SK-N-SH (cell line): ENCODE results near the gene ALDH16A1. TPM values are rescaled to one million over a fixed set of nuclear protein-coding genes. Genes with fewer than 3 reads are reported as not detected.

Experiments
- CTCF ChIA-PET: fragments of 300-600, 350-600 bp; formaldehyde crosslinking; extraction: SDS; loops from one replicate; lab custom pipeline; 2021; lab: Yijun Ruan, JAX
- POLR2A ChIA-PET: fragments of 350-600 bp; sonication (Branson Sonifier 250); formaldehyde crosslinking; extraction: SDS; loops from one replicate; lab custom pipeline; 2020; ENCODE audit warnings: antibody characterized with exemption, inconsistent platforms; lab: Yijun Ruan, JAX
- DNase-seq: peaks from one replicate; pipeline ENCODE4 v3.0.0; 2012
- H2AFZ ChIP-seq: fragments of 200-600 bp; sonication (generic); 2 replicates; pipeline ENCODE4 v1.8.1; 2016; ENCODE audit warnings: antibody characterized with exemption, mild to moderate bottlenecking, low read depth
- H3F3A ChIP-seq: fragments of 200-600 bp; sonication (generic); replicated peaks from 2 replicates; pipeline ENCODE3; 2016; ENCODE audit warnings: antibody characterized with exemption, mild to moderate bottlenecking; ENCODE audit not compliant: insufficient read depth
- H3K27ac ChIP-seq, 2 experiments: fragments of 200-500 bp in 1 of 2; fragments of 200-600 bp in 1 of 2; sonication (Bioruptor generic) in 1 of 2; sonication (generic), shearing (Covaris generic) in 1 of 2; 2 replicates each; pipeline versions ENCODE4 v1.5.1 to v1.6.1; 2014 to 2016; ENCODE audit warnings: low read depth in 2 of 2, inconsistent platforms in 1 of 2, low read length in 1 of 2, mild to moderate bottlenecking in 1 of 2, mixed read lengths in 1 of 2
- H3K27me3 ChIP-seq: fragments of 200-600 bp; sonication (generic), shearing (Covaris generic); 2 replicates; pipeline ENCODE4 v1.6.1; 2016; ENCODE audit warnings: mixed run types; ENCODE audit not compliant: insufficient read depth
- H3K36me3 ChIP-seq, 2 experiments: fragments of 200-500 bp in 1 of 2; fragments of 200-600 bp in 1 of 2; sonication (Bioruptor generic) in 1 of 2; sonication (generic) in 1 of 2; replicated peaks in 1 of 2; 2 replicates each; pipeline versions ENCODE3 to v1.5.1; 2014 to 2016; ENCODE audit warnings: low read length in 1 of 2, mild to moderate bottlenecking in 1 of 2; ENCODE audit not compliant: insufficient read depth in 2 of 2, control insufficient read depth in 1 of 2
- H3K4me1 ChIP-seq, 2 experiments: fragments of 200-500 bp in 1 of 2; fragments of 200-600 bp in 1 of 2; sonication (Bioruptor generic) in 1 of 2; sonication (generic), shearing (Covaris generic) in 1 of 2; 2 replicates each; pipeline versions ENCODE4 v1.5.1 to v1.6.1; 2014 to 2016; ENCODE audit warnings: low read depth in 1 of 2, low read length in 1 of 2, mixed run types in 1 of 2; ENCODE audit not compliant: insufficient read depth in 2 of 2, control insufficient read depth in 1 of 2
- H3K4me2 ChIP-seq: fragments of 200-600 bp; sonication (generic), shearing (Covaris generic); 2 replicates; pipeline ENCODE4 v1.6.1; 2017; ENCODE audit warnings: mixed run types
- H3K4me3 ChIP-seq, 2 experiments: fragments of 200-500 bp in 1 of 2; fragments of 200-600 bp in 1 of 2; sonication (Bioruptor generic) in 1 of 2; sonication (generic), shearing (Covaris generic) in 1 of 2; 2 replicates each; pipeline versions ENCODE4 v1.5.1 to v1.8.1; 2014 to 2016; ENCODE audit warnings: low read depth in 2 of 2, inconsistent platforms in 1 of 2, low read length in 1 of 2, mild to moderate bottlenecking in 1 of 2, mixed read lengths in 1 of 2, moderate library complexity in 1 of 2
- H3K79me2 ChIP-seq: fragments of 200-600 bp; sonication (generic); 2 replicates; pipeline ENCODE4 v1.8.1; 2017; ENCODE audit warnings: mild to moderate bottlenecking; ENCODE audit not compliant: insufficient read depth
- H3K9ac ChIP-seq: fragments of 200-600 bp; sonication (generic); 2 replicates; pipeline ENCODE4 v1.6.1; 2017; ENCODE audit warnings: mixed run types
- H3K9me2 ChIP-seq: fragments of 200-600 bp; sonication (generic); 2 replicates; pipeline ENCODE4 v1.6.1; 2017; ENCODE audit warnings: mixed run types
- H3K9me3 ChIP-seq: fragments of 200-600 bp; sonication (generic); 2 replicates; pipeline ENCODE4 v1.6.1; 2017; ENCODE audit warnings: mixed run types, mild to moderate bottlenecking, moderate library complexity
- H4K20me1 ChIP-seq: fragments of 200-600 bp; sonication (generic); 2 replicates; pipeline ENCODE4 v1.6.1; 2017; ENCODE audit warnings: mild to moderate bottlenecking, mixed run types; ENCODE audit not compliant: insufficient read depth
- CHD2 ChIP-seq: fragments of 150-350 bp; IDR thresholded peaks from 2 replicates; pipeline ENCODE4 v1.6.1; 2018; ENCODE audit warnings: low read length; ENCODE audit not compliant: partially characterized antibody
- ELF1 ChIP-seq: IDR thresholded peaks from 2 replicates; pipeline ENCODE4 v1.4.0; 2012
- EP300 ChIP-seq, 2 experiments: IDR thresholded peaks; 2 replicates each; pipeline versions ENCODE4 v1.4.0 to v1.6.1; 2012; ENCODE audit warnings: borderline replicate concordance in 1 of 2, low read depth in 1 of 2, low read length in 1 of 2
- FOXJ3 ChIP-seq: sonication (generic); formaldehyde crosslinking; IDR thresholded peaks from 2 replicates; pipeline ENCODE4 v1.5.1; 2020; ENCODE audit warnings: mild to moderate bottlenecking, missing genetic modification reagents
- JUND ChIP-seq: IDR thresholded peaks from 2 replicates; pipeline ENCODE4 v1.4.0; 2012
- MAX ChIP-seq: IDR thresholded peaks from 2 replicates; pipeline ENCODE4 v1.4.0; 2012; ENCODE audit warnings: low read depth
- MXI1 ChIP-seq: IDR thresholded peaks from 2 replicates; pipeline ENCODE4 v1.6.1; 2012; ENCODE audit warnings: mild to moderate bottlenecking, low read depth, low read length, improper control_type of control experiment
- NFIC ChIP-seq: IDR thresholded peaks from 2 replicates; pipeline ENCODE4 v1.4.0; 2012; ENCODE audit warnings: borderline replicate concordance
- NRF1 ChIP-seq: IDR thresholded peaks from 2 replicates; pipeline ENCODE4 v1.6.1; 2012; ENCODE audit warnings: low read depth, mild to moderate bottlenecking, low read length
- POLR2AphosphoS5 ChIP-seq: IDR thresholded peaks from 2 replicates; pipeline ENCODE4 v1.6.1; 2012; ENCODE audit warnings: low read depth, low read length
- RAD21 ChIP-seq: IDR thresholded peaks from 2 replicates; pipeline ENCODE4 v1.6.1; 2012; ENCODE audit warnings: mild to moderate bottlenecking, low read length
- RFX5 ChIP-seq: IDR thresholded peaks from 2 replicates; pipeline ENCODE4 v1.6.1; 2012; ENCODE audit warnings: mild to moderate bottlenecking, improper control_type of control experiment, low read length
- SMC3 ChIP-seq: IDR thresholded peaks from 2 replicates; pipeline ENCODE4 v1.6.1; 2012; ENCODE audit warnings: low read depth, low read length, improper control_type of control experiment
- TAF1 ChIP-seq: IDR thresholded peaks from 2 replicates; pipeline ENCODE4 v1.6.1; 2012; ENCODE audit warnings: low read depth, mild to moderate bottlenecking, low read length, moderate library complexity, borderline replicate concordance
- TCF12 ChIP-seq: IDR thresholded peaks from 2 replicates; pipeline ENCODE4 v1.4.0; 2012
- USF2 ChIP-seq: fragments of 150-350 bp; IDR thresholded peaks from 2 replicates; pipeline ENCODE4 v1.6.1; 2017; ENCODE audit warnings: antibody characterized with exemption, low read length, low read depth, borderline replicate concordance
- YY1 ChIP-seq: IDR thresholded peaks from 2 replicates; pipeline ENCODE4 v1.4.0; 2012; ENCODE audit warnings: low read depth, mild to moderate bottlenecking
- WGBS: methylation state at CpG from one replicate; pipeline ENCODE4 v1.1.6; 2017; ENCODE audit warnings: low lambda C conversion rate; 5-methylcytosine and 5-hydroxymethylcytosine counted together
- polyA plus RNA-seq, 3 experiments: library from polyadenylated mRNA; depleted of rRNA; stranded (reverse); fragments of >200 nt; gene quantifications; 2 replicates each; pipeline ENCODE4 v1.2.3, GENCODE V29; 2012
- TF ChIP-seq, protein P1 (sequence below): IDR thresholded peaks from 2 replicates; pipeline ENCODE4; 2012
- TF ChIP-seq, protein P2 (sequence below): IDR thresholded peaks from 2 replicates; pipeline ENCODE4 v1.4.0; 2012; ENCODE audit warnings: low read depth, borderline replicate concordance

Gene ALDH16A1
- polyA plus RNA-seq, 1 of the 3 experiments (the other 2 are of a cell fraction): 15.7 TPM

DNA sequence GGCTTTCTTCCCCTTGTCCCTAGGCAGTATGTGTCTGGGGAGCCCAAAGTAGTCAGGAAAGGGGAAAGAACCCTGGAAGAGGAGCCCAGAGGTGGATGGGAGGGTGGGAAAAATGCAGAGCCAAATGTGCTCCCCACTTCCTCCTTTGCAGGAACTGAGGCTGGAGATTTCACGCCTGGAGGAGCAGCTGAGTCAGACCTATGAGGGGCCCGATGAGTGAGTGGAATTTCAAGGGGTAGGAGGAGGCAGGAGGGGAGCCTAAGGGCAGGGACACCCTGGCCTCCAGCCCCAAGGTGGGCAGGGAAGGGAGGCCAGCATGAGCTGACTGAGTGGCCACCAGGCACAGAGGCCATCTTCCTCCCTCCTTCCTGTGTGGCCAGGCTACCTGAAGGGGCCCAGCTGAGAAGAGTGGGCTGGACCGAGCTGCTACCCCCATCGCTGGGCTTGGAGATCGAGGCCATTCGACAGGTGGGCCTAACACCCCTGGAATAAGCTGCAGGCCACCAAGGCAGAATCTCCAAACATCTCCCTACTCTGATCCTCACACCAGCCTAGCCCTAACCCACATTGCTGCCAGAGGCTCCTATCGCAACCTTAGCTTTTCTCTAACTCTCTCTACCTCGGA lies 44.1 kb upstream of the ALDH16A1 start:
- POLR2A ChIA-PET: no interaction called here

More for the DNA sequence above, 44.1 kb upstream of the ALDH16A1 start:
- no peak overlapping the region for H2AFZ ChIP-seq
- H3F3A ChIP-seq: no peaks in the 10 kb centered on the region
- 62% methylated on average over 5 of the region's 8 CpGs for WGBS
- DNase-seq: no peak
- TF ChIP-seq NFIC: no peak
- TF ChIP-seq, protein P1, sequence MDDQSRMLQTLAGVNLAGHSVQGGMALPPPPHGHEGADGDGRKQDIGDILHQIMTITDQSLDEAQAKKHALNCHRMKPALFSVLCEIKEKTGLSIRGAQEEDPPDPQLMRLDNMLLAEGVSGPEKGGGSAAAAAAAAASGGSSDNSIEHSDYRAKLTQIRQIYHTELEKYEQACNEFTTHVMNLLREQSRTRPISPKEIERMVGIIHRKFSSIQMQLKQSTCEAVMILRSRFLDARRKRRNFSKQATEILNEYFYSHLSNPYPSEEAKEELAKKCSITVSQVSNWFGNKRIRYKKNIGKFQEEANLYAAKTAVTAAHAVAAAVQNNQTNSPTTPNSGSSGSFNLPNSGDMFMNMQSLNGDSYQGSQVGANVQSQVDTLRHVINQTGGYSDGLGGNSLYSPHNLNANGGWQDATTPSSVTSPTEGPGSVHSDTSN: no peak
- TF ChIP-seq RFX5: no peak
- TF ChIP-seq RAD21: no peak
- TF ChIP-seq, protein P2, sequence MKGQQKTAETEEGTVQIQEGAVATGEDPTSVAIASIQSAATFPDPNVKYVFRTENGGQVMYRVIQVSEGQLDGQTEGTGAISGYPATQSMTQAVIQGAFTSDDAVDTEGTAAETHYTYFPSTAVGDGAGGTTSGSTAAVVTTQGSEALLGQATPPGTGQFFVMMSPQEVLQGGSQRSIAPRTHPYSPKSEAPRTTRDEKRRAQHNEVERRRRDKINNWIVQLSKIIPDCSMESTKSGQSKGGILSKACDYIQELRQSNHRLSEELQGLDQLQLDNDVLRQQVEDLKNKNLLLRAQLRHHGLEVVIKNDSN: no peak
- TF ChIP-seq POLR2AphosphoS5: no peak
- no peak for TF ChIP-seq MAX
- TF ChIP-seq TCF12: no peak
- no peak for TF ChIP-seq EP300 (IDR thresholded peaks at IDR 0.05; ENCODE audit: borderline replicate concordance in 1 of 2, low read depth in 1 of 2, low read length in 1 of 2)
- TF ChIP-seq MXI1: no peak
- TF ChIP-seq SMC3: no peak
- TF ChIP-seq JUND: no peak
- TF ChIP-seq NRF1: no peak
- TF ChIP-seq YY1: no peak
- TF ChIP-seq CHD2: no peak
- no peak for TF ChIP-seq TAF1
- TF ChIP-seq FOXJ3 (CRISPR knock-in tag): no peak
- TF ChIP-seq USF2: no peak
- no peak for TF ChIP-seq ELF1
- CTCF ChIA-PET: interaction anchor here (1.4 to 17.5 kb wide), 3 partner anchors 11 to 34 kb away, joined by 3 to 108 read pairs (median 14); no protein-coding TSS in a partner anchor
- peaks cover 0 to 12% of the 10 kb centered on the region in 2 experiments; a peak in 1 of 4 replicates for H3K4me1 ChIP-seq
- no peak overlapping the region for H3K27ac ChIP-seq
- H3K27me3 ChIP-seq: no peaks in the 10 kb centered on the region
- H3K9me2 ChIP-seq: no peaks in the 10 kb centered on the region
- no peaks in the 10 kb centered on the region for H3K79me2 ChIP-seq
- no peak overlapping the region for H3K4me3 ChIP-seq
- H3K9ac ChIP-seq: no peak overlapping the region
- H3K9me3 ChIP-seq: no peaks in the 10 kb centered on the region
- no peaks in the 10 kb centered on the region for H4K20me1 ChIP-seq
- no peak overlapping the region for H3K4me2 ChIP-seq
- H3K36me3 ChIP-seq: no peaks in the 10 kb centered on the region
